ENCODE measurements around the gene ANTXR1. TPM values are rescaled to one million over a fixed set of nuclear protein-coding genes. Genes with fewer than 3 reads are reported as not detected.

The ANTXR1 gene
- total RNA-seq, 1 experiment from 2014 or later: 37.3 TPM

GRCh38 chr2:69166465-69166811, 153.5 kb downstream of the ANTXR1 start:
- no peaks in the 10 kb centered on the region for H4K20me1 ChIP-seq (ENCODE audit: control insufficient read depth, insufficient read depth, insufficient read length)
- Mint-ChIP-seq H3K27me3 (ENCODE audit: low read depth) (no peaks in the 10 kb centered on the region), H3K4me3 (no peak overlapping the region), H3K27ac (peak overlapping the region in 1 of 3 experiments; percentile 11; a peak in 1 of 7 replicates), H3K4me1 (peaks cover 28 to 53% of the 10 kb centered on the region in 2 experiments), H3K36me3 (ENCODE audit: insufficient read depth in 1 of 3, low read depth in 3 of 3) (peaks cover 3 to 13% (median 8%) of the 10 kb centered on the region in 3 experiments), H3K9me3 (peaks cover 0 to 2% of the 10 kb centered on the region in 2 experiments; a peak in 1 of 5 replicates)
- no peak for DNase-seq
- H2BK15ac ChIP-seq (ENCODE audit: low read depth, low read length): no peak overlapping the region
- no peak overlapping the region for H2AFZ ChIP-seq (ENCODE audit: low read length)
- peaks cover 14% of the 10 kb centered on the region; the same call in 1 of the 2 replicates for H3K4me1 ChIP-seq (ENCODE audit: insufficient read depth, low read length)
- H3K79me1 ChIP-seq (ENCODE audit: insufficient read depth, low read depth, low read length, poor library complexity, severe bottlenecking): no peaks in the 10 kb centered on the region
- H3T11ph ChIP-seq (ENCODE audit: low read length): no peak overlapping the region
- no peaks in the 10 kb centered on the region for H3K27me3 ChIP-seq (ENCODE audit: insufficient read depth, low read length)
- WGBS (ENCODE audit: extremely low coverage, insufficient read length, low lambda C conversion rate): no CpG with 5 or more reads among the region's 2 CpGs
- no peak overlapping the region for H2BK20ac ChIP-seq (ENCODE audit: low read depth, low read length, poor library complexity, severe bottlenecking)
- H3K23me2 ChIP-seq (ENCODE audit: insufficient read length, low read depth, low read length, poor library complexity, severe bottlenecking): no peaks in the 10 kb centered on the region
- no peak overlapping the region for H4K91ac ChIP-seq (ENCODE audit: insufficient read length, low read depth, low read length)
- H2BK5ac ChIP-seq (ENCODE audit: insufficient read length, low read length): no peak overlapping the region
- H3K56ac ChIP-seq (ENCODE audit: insufficient read length, low read depth, low read length): no peak overlapping the region
- no peak overlapping the region for H4K8ac ChIP-seq (replicated peaks; ENCODE audit: insufficient read length, low read depth, low read length)
- no peak overlapping the region for H3K14ac ChIP-seq (ENCODE audit: insufficient read depth, low read length)
- H3K4me2 ChIP-seq (ENCODE audit: insufficient read depth, insufficient read length, low read length): no peak overlapping the region
- H3K18ac ChIP-seq (ENCODE audit: insufficient read length, low read depth, low read length): no peak overlapping the region
- H3K9ac ChIP-seq (ENCODE audit: extremely low read depth, insufficient read length, low read length): no peak overlapping the region
- H3K27ac ChIP-seq (ENCODE audit: insufficient read length, low read depth, low read length): no peak overlapping the region
- H3K23ac ChIP-seq (ENCODE audit: insufficient read length, low read depth, low read length): no peak overlapping the region
- H2BK120ac ChIP-seq (ENCODE audit: low read depth, low read length, poor library complexity, severe bottlenecking): no peak overlapping the region
- no peaks in the 10 kb centered on the region for H3K9me3 ChIP-seq (ENCODE audit: control insufficient read depth, low read depth, low read length)
- no peak for TF ChIP-seq CTCF (conservative IDR thresholded peaks at IDR 0.05)
- H4K5ac ChIP-seq (ENCODE audit: insufficient read length, low read depth, low read length): no peak overlapping the region
- no peak overlapping the region for H2BK12ac ChIP-seq (ENCODE audit: insufficient read length, low read depth, low read length)
- H3K79me2 ChIP-seq (ENCODE audit: insufficient read depth, low read length): no peaks in the 10 kb centered on the region
- H3K4ac ChIP-seq (ENCODE audit: low read depth, low read length): no peak overlapping the region
- no peak overlapping the region for H2AK5ac ChIP-seq (ENCODE audit: insufficient read length, low read length)
